ENCODE measurements around the gene MED14. TPM values are rescaled to one million over a fixed set of nuclear protein-coding genes. Genes with fewer than 3 reads are reported as not detected.
A peak's percentile ranks its signal among the peaks of the same experiment; 100 is the strongest.

MED14 gene
- total and polyA plus RNA-seq, 10 donors = 6.9 to 63.9 (median 47.0) TPM

DNA sequence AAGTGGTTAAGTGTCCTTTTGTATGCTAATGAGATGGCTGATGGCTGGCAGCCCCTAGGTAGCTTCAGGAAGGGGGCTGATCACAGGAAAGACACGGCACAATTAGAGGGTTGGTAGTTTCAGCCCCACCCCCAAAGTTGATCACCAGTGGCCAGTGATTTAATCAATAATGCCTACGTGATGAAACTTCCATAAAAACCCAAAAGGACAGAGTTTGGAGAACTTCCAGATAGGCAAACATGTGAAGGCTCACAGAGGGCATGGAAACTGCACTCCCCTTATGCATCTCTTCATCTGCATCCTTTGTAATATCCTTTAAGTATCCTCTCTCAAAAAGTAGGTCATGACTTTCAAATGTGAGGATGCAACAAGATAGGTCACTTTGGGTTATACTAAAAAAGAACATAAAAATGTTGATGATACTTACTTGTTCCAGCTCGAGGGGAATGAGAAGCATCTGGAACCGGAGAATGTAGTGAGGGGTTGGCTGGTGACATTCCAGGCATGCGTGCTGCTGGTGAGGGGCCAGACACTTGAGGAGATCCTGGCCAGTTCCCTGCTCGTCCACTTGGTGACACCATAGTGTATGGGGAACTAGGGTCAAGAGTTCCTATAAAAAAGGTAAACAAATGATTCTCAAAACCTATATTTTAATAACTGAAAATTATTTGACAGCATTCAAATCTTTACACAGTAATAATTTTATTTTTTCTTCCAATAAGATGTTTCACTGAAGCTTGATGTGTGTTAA, 71.3 kb downstream of the MED14 start:
- intact Hi-C loops (cut with DNase I; ENCODE audit: low total_unique reads) = no loop called here

DNA sequence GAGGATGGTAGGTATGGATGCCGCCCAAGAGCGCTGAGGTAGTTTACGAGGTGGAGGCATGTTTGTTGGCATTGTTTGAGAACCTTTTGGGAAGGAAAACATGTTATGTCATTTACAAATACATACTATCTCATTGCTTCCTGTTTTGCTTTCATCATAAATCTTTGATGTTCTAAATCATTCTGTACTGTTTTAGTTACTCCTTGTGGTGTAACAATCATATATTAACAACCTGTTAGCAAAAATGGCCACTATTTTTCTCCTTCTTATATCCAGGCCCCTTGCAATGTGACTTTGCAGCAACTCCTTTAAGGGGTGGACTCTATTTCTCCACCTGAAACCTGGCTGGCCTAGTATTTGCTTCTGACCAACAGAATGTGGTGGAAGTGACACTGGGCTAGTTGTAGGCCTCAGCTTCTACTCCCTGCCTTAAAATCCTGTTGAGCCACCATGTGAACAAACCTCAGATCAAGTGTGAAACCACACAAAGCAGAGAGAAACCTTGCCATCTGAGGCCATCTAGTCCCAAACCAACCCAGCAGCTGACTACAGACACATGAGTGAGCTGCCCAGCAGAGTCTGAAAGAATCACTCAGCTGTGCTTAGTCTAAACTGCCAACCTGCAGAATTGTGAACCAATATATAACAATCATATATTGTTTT, 72.1 kb downstream of the MED14 start:
- DNase-seq = no peak
- Histone ChIP-seq H3K27ac (peak overlapping the region in 3 of 8 donors; percentile 38 to 63 (median 39)), H3K27me3 (replicated peaks in 1 of 7) (no peaks in the 10 kb centered on the region), H3K4me1 (peaks cover 0 to 6% (median 0%) of the 10 kb centered on the region in 6 donors), H3K9me3 (no peaks in the 10 kb centered on the region), H3K4me3 (no peak overlapping the region), H3K36me3 (peaks cover 0 to 100% (median 45%) of the 10 kb centered on the region in 6 donors)
- intact Hi-C loops (cut with DNase I; ENCODE audit: low total_unique reads) = no loop called here
- TF ChIP-seq POLR2AphosphoS5 (IDR thresholded peaks at IDR 0.05) (no peak), POLR2A (IDR thresholded peaks at IDR 0.05) (no peak)
- TF ChIP-seq, protein P1, sequence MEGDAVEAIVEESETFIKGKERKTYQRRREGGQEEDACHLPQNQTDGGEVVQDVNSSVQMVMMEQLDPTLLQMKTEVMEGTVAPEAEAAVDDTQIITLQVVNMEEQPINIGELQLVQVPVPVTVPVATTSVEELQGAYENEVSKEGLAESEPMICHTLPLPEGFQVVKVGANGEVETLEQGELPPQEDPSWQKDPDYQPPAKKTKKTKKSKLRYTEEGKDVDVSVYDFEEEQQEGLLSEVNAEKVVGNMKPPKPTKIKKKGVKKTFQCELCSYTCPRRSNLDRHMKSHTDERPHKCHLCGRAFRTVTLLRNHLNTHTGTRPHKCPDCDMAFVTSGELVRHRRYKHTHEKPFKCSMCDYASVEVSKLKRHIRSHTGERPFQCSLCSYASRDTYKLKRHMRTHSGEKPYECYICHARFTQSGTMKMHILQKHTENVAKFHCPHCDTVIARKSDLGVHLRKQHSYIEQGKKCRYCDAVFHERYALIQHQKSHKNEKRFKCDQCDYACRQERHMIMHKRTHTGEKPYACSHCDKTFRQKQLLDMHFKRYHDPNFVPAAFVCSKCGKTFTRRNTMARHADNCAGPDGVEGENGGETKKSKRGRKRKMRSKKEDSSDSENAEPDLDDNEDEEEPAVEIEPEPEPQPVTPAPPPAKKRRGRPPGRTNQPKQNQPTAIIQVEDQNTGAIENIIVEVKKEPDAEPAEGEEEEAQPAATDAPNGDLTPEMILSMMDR (IDR thresholded peaks at IDR 0.05 in 8 of 11, conservative IDR thresholded peaks at IDR 0.05 in 3 of 11) = no peak
- WGBS, 5 donors = 87 to 96% (median 93%) methylated on average over 3 of the region's 3 CpGs

More for the DNA sequence above, 71.3 kb downstream of the MED14 start:
- H3K4me3 ChIP-seq = no peak overlapping the region
- H3K27me3 ChIP-seq (replicated peaks in 1 of 7) = no peaks in the 10 kb centered on the region
- peaks cover 0 to 100% (median 48%) of the 10 kb centered on the region in 6 donors for H3K36me3 ChIP-seq
- H3K9me3 ChIP-seq = no peaks in the 10 kb centered on the region
- DNase-seq = no peak
- WGBS, 5 donors = 64 to 72% (median 66%) methylated on average over 6 of the region's 6 CpGs
- peak overlapping the region in 2 of 8 donors; percentile 39 to 63 for H3K27ac ChIP-seq
- H3K4me1 ChIP-seq = peaks cover 0 to 6% (median 0%) of the 10 kb centered on the region in 6 donors
- TF ChIP-seq, protein P1 (IDR thresholded peaks at IDR 0.05 in 8 of 11, conservative IDR thresholded peaks at IDR 0.05 in 3 of 11) = peak in 1 of 11 experiments; percentile 18
- TF ChIP-seq POLR2AphosphoS5 (IDR thresholded peaks at IDR 0.05) = no peak
- no peak for TF ChIP-seq POLR2A (IDR thresholded peaks at IDR 0.05)

GRCh38 chrX:40661489-40661888, 73.9 kb downstream of the MED14 start:
- Histone ChIP-seq H3K4me1 (peaks cover 0 to 6% (median 0%) of the 10 kb centered on the region in 6 donors), H3K9me3 (no peaks in the 10 kb centered on the region), H3K36me3 (peaks cover 0 to 100% (median 43%) of the 10 kb centered on the region in 6 donors), H3K27ac (no peak overlapping the region), H3K27me3 (replicated peaks in 1 of 7) (no peaks in the 10 kb centered on the region), H3K4me3 (no peak overlapping the region)
- DNase-seq = no peak
- intact Hi-C loops (cut with DNase I; ENCODE audit: low total_unique reads) = no loop called here
- TF ChIP-seq, protein P1 (IDR thresholded peaks at IDR 0.05 in 8 of 11, conservative IDR thresholded peaks at IDR 0.05 in 3 of 11) = no peak
- TF ChIP-seq POLR2AphosphoS5 (IDR thresholded peaks at IDR 0.05) (no peak), POLR2A (IDR thresholded peaks at IDR 0.05) (no peak)
- 93 to 98% (median 95%) methylated on average over 2 of the region's 2 CpGs for WGBS, 5 donors

- Histone ChIP-seq H3K9me3 (no peaks in the 10 kb centered on the region), H3K36me3 (peaks cover 0 to 98% (median 39%) of the 10 kb centered on the region in 6 donors), H3K27ac (no peak overlapping the region), H3K27me3 (replicated peaks in 1 of 7) (no peaks in the 10 kb centered on the region), H3K4me1 (peaks cover 0 to 6% (median 0%) of the 10 kb centered on the region in 6 donors), H3K4me3 (no peak overlapping the region)
- 94 to 98% (median 94%) methylated on average over 5 of the region's 5 CpGs for WGBS, 5 donors
- DNase-seq = no peak
- intact Hi-C loops (cut with DNase I; ENCODE audit: low total_unique reads) = no loop called here
- no peak for TF ChIP-seq POLR2AphosphoS5 (IDR thresholded peaks at IDR 0.05)
- TF ChIP-seq, protein P1 (IDR thresholded peaks at IDR 0.05 in 8 of 11, conservative IDR thresholded peaks at IDR 0.05 in 3 of 11) = no peak
- no peak for TF ChIP-seq POLR2A (IDR thresholded peaks at IDR 0.05)
Measured at GRCh38 chrX:40660381-40660780, 75.0 kb downstream of the MED14 start.

Data from spleen (tissue), 11 donors.